Parathyroid adenoma (tissue), 2 donors: ENCODE data around the gene CES3.

Experiments
- H2AFZ ChIP-seq: fragments of 300-600 bp; sonication (generic); one replicate; pipeline ENCODE4 v1.7.0; 2017; ENCODE audit warnings: antibody characterized with exemption, mild to moderate bottlenecking
- H3K27ac ChIP-seq: fragments of 300-600 bp; sonication (generic); one replicate; pipeline ENCODE4 v1.7.0; 2017
- H3K27me3 ChIP-seq: fragments of 300-600 bp; sonication (generic); one replicate; pipeline ENCODE4 v1.7.0; 2017; ENCODE audit warnings: low read length; ENCODE audit not compliant: control insufficient read depth, insufficient read depth
- H3K36me3 ChIP-seq: fragments of 300-600 bp; sonication (generic); one replicate; pipeline ENCODE4 v1.7.0; 2017; ENCODE audit warnings: low read length; ENCODE audit not compliant: control insufficient read depth, insufficient read depth
- H3K4me1 ChIP-seq: fragments of 300-600 bp; sonication (generic); one replicate; pipeline ENCODE4 v1.7.0; 2017; ENCODE audit warnings: control low read depth
- H3K4me2 ChIP-seq: fragments of 300-600 bp; sonication (generic); one replicate; pipeline ENCODE4 v1.7.0; 2017; ENCODE audit warnings: low read length
- H3K4me3 ChIP-seq: fragments of 300-600 bp; sonication (generic); one replicate; pipeline ENCODE4 v1.7.0; 2017; ENCODE audit warnings: low read depth, low read length
- H3K79me2 ChIP-seq: fragments of 300-600 bp; sonication (generic); one replicate; pipeline ENCODE4 v1.7.0; 2017; ENCODE audit warnings: control low read depth
- H3K9ac ChIP-seq: fragments of 300-600 bp; sonication (generic); one replicate; pipeline ENCODE4 v1.7.0; 2017; ENCODE audit warnings: mild to moderate bottlenecking
- H3K9me3 ChIP-seq: fragments of 300-600 bp; sonication (generic); one replicate; pipeline ENCODE4 v1.7.0; 2017; ENCODE audit warnings: low read length; ENCODE audit not compliant: control insufficient read depth
- CTCF ChIP-seq: fragments of 300-600 bp; sonication (generic); IDR thresholded peaks from one replicate; pipeline ENCODE4 v1.7.0; 2017; ENCODE audit warnings: antibody characterized with exemption, mild to moderate bottlenecking
- donor health status: primary hyperparathyroidism.

Gene CES3

GRCh38 chr16:66925322-66925840, 35.7 kb upstream of the CES3 start, which contains the start of gene RRAD:
Gene RRAD (minus strand): TSS chr16:66925535. CDS start chr16:66925179, 356 bp downstream.
- H3K4me3 ChIP-seq: peak within 1 kb of the TSS; percentile 37
- no peak within 1 kb of the TSS for H3K9ac ChIP-seq
- H3K27me3 ChIP-seq: no peaks in the 10 kb centered on the region
- H3K36me3 ChIP-seq: no peaks in the 10 kb centered on the region
- H2AFZ ChIP-seq: peak within 1 kb of the TSS; percentile 86
- H3K79me2 ChIP-seq: no peaks in the 10 kb centered on the region
- H3K9me3 ChIP-seq: no peaks in the 10 kb centered on the region
- peaks cover 9% of the 10 kb centered on the region for H3K4me1 ChIP-seq
- peak within 1 kb of the TSS; percentile 65 for H3K4me2 ChIP-seq
- H3K27ac ChIP-seq: no peak within 1 kb of the TSS
- TF ChIP-seq CTCF: no peak

DNA sequence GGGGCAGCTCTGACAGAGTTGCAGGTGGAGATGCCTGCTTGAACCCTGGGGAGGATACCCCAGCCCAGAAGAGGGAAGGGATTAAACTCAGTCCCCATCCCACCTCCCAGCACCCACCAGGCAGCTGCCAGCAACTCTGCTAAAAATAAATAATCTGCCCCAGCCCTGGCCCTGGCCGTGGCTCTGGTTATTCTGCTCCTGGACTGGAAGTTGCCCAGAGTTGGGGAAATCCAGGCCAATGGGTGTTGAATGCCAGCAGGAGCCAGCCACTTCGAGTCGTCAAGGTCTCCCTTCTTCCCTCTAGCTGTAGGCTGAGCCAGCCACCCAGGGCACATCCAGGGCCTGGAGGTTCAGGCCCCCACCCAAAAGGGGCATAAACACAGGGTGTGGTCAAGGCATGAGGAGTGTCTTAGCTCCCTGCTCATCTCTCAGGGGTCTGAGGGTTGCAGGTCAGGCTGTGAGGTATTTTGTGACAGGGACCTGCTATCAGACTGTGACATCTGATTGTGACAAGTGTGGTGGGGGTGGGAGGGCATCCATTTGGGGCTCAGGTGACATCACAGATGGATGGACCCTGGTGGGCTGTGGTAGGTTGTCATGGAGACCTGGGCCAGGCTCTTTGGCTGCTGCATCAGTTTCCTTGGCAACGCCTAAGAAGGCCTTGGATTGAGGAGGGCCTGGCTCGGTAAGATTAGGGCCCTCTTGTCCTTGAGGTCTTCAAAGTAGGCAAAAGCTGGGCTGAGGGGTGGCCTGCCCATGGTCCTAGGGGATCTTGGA, 34.7 kb upstream of the CES3 start:
- H2AFZ ChIP-seq: no peak overlapping the region
- H3K9ac ChIP-seq: no peak overlapping the region
- H3K27ac ChIP-seq: peak overlapping the region; percentile 6
- TF ChIP-seq CTCF: no peak
- H3K27me3 ChIP-seq: no peaks in the 10 kb centered on the region
- H3K4me3 ChIP-seq: no peak overlapping the region
- no peaks in the 10 kb centered on the region for H3K36me3 ChIP-seq
- H3K4me1 ChIP-seq: peaks cover 9% of the 10 kb centered on the region
- no peak overlapping the region for H3K4me2 ChIP-seq
- H3K9me3 ChIP-seq: no peaks in the 10 kb centered on the region
- no peaks in the 10 kb centered on the region for H3K79me2 ChIP-seq

GRCh38 chr16:66926961-66927436, 34.1 kb upstream of the CES3 start:
- Histone ChIP-seq H3K4me2 (no peak overlapping the region), H3K4me3 (no peak overlapping the region), H3K4me1 (peaks cover 9% of the 10 kb centered on the region), H3K9ac (no peak overlapping the region), H2AFZ (no peak overlapping the region), H3K36me3 (no peaks in the 10 kb centered on the region), H3K9me3 (no peaks in the 10 kb centered on the region), H3K27me3 (no peaks in the 10 kb centered on the region), H3K79me2 (no peaks in the 10 kb centered on the region), H3K27ac (peak overlapping the region; percentile 6)
- TF ChIP-seq CTCF: no peak

DNA sequence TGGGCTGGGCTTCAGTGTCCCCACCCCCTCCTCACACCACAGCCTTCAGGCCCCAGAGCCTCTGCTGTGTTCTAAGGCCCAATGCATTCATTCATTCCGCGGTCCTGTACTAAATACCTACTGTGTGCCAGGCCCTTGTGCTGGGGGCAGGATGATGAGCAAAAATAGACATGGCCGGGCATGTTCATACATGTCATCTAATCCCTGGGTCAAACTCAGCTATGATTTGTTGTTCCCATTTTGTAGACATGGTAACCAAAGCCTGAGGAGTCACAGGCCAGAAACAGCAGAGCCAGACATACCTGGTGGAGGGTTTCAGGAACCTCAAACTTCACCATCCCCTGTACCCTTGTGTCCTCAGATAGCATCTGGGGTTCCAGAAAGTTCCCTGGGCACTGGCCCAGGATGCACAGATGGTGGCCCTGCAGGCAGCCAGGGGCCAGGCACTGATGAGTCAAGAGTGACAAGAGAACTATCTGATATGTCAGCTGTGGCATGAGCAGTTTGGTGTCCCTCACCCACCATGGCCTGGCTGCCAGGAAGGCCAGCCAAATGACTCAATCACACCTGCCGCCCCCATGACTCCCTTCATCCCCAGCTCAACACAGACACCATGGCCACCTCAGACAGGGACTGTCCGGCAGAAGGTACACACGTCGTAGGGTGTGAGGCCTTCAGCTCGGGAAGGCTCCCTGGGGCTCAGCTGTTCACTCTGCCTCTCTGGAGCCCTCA, 33.0 kb upstream of the CES3 start:
- no peak overlapping the region for H3K4me2 ChIP-seq
- H3K27ac ChIP-seq: no peak overlapping the region
- H2AFZ ChIP-seq: no peak overlapping the region
- peaks cover 12% of the 10 kb centered on the region for H3K4me1 ChIP-seq
- H3K9ac ChIP-seq: no peak overlapping the region
- no peaks in the 10 kb centered on the region for H3K27me3 ChIP-seq
- no peaks in the 10 kb centered on the region for H3K79me2 ChIP-seq
- no peaks in the 10 kb centered on the region for H3K36me3 ChIP-seq
- H3K4me3 ChIP-seq: no peak overlapping the region
- H3K9me3 ChIP-seq: no peaks in the 10 kb centered on the region
- TF ChIP-seq CTCF: no peak
